Suprapubic skin (tissue), 4 donors: ENCODE data around the gene AGPS. TPM values are rescaled to one million over a fixed set of nuclear protein-coding genes. Genes with fewer than 3 reads are reported as not detected.

ENCODE experiments used
- DNase-seq, 2 donors: peaks; one replicate each; pipeline ENCODE4 v3.0.0-alpha.2; 2019; ENCODE audit warnings: low spot score in 2 of 2
- H3K27ac ChIP-seq: fragments of 200-600 bp; sonication (generic); one replicate; pipeline ENCODE4 v1.5.1; 2019
- H3K27me3 ChIP-seq: fragments of 200-600 bp; sonication (generic); one replicate; pipeline ENCODE4 v1.5.1; 2019
- H3K36me3 ChIP-seq: fragments of 200-600 bp; sonication (generic); one replicate; pipeline ENCODE4 v1.5.1; 2019
- H3K4me1 ChIP-seq: fragments of 200-600 bp; sonication (generic); one replicate; pipeline ENCODE4 v1.5.1; 2019
- H3K4me3 ChIP-seq: fragments of 200-600 bp; sonication (generic); one replicate; pipeline ENCODE4 v1.5.1; 2019; ENCODE audit warnings: mild to moderate bottlenecking
- H3K9me3 ChIP-seq: fragments of 200-600 bp; sonication (generic); one replicate; pipeline ENCODE4 v1.5.1; 2019
- EP300 ChIP-seq: sonication (generic); formaldehyde crosslinking; IDR thresholded peaks from one replicate; pipeline ENCODE4 v1.6.1; 2017; ENCODE audit warnings: antibody characterized with exemption
- POLR2A ChIP-seq, 2 donors: fragments of 450-650 bp; IDR thresholded peaks; one replicate each; pipeline ENCODE4 v1.6.1; 2017; ENCODE audit warnings: antibody characterized with exemption in 2 of 2, mild to moderate bottlenecking in 2 of 2, moderate library complexity in 2 of 2
- POLR2AphosphoS5 ChIP-seq, 3 donors: sonication (generic); formaldehyde crosslinking; IDR thresholded peaks; one replicate each; pipeline ENCODE4 v1.6.1; 2017; ENCODE audit warnings: antibody characterized with exemption in 3 of 3
- WGBS: methylation state at CpG from one replicate; pipeline ENCODE4 v1.1.5; 2018; 5-methylcytosine and 5-hydroxymethylcytosine counted together
- total RNA-seq, 4 donors: library from RNA; depleted of rRNA; stranded (reverse); fragments of >200 nt; gene quantifications; one replicate each; pipeline ENCODE4 v1.1.0, GENCODE V29; 2016
- TF ChIP-seq, protein P1 (sequence below), 2 donors: fragments of 200-600 bp in 1 of 2; fragments of 450-650 bp in 1 of 2; sonication (generic) in 1 of 2; IDR thresholded peaks; one replicate each; pipeline ENCODE4 v1.5.1; 2016 to 2019; ENCODE audit warnings: antibody characterized with exemption in 2 of 2, mild to moderate bottlenecking in 1 of 2, moderate library complexity in 1 of 2

Gene AGPS
- total RNA-seq, 4 donors from 2014 or later, result 10.9 to 19.4 (median 13.9) TPM

DNA sequence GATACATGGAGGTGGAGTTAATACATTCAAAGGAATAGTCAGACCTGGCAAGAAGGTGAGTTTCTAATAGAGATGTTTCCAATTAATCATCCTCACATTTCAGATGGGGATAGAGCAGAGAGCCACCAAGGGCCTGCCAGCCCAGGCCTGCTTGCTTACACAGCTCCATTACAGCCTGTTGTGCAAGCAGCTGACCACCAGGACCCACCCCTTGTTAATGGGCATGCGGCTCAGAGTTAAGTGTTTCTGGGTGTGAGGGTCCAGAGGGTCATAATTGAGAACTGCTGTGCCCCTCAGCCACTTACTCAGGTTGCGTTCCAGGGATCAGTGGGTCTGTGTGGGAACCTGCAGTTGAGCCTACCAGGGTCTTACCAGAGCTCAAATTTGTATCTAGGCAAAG, 199.8 kb downstream of the AGPS start:
- TF ChIP-seq EP300 (no peak), POLR2A (IDR thresholded peaks at IDR 0.05) (no peak), POLR2AphosphoS5 (IDR thresholded peaks at IDR 0.05) (no peak)
- TF ChIP-seq, protein P1, sequence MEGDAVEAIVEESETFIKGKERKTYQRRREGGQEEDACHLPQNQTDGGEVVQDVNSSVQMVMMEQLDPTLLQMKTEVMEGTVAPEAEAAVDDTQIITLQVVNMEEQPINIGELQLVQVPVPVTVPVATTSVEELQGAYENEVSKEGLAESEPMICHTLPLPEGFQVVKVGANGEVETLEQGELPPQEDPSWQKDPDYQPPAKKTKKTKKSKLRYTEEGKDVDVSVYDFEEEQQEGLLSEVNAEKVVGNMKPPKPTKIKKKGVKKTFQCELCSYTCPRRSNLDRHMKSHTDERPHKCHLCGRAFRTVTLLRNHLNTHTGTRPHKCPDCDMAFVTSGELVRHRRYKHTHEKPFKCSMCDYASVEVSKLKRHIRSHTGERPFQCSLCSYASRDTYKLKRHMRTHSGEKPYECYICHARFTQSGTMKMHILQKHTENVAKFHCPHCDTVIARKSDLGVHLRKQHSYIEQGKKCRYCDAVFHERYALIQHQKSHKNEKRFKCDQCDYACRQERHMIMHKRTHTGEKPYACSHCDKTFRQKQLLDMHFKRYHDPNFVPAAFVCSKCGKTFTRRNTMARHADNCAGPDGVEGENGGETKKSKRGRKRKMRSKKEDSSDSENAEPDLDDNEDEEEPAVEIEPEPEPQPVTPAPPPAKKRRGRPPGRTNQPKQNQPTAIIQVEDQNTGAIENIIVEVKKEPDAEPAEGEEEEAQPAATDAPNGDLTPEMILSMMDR (IDR thresholded peaks at IDR 0.05), result no peak
- H3K27ac ChIP-seq, result no peak overlapping the region
- DNase-seq, result no peak
- no peaks in the 10 kb centered on the region for H3K4me1 ChIP-seq
- no peaks in the 10 kb centered on the region for H3K9me3 ChIP-seq
- H3K4me3 ChIP-seq, result no peak overlapping the region
- no peaks in the 10 kb centered on the region for H3K36me3 ChIP-seq
- 92% methylated on average over 2 of the region's 2 CpGs for WGBS
- H3K27me3 ChIP-seq, result no peaks in the 10 kb centered on the region

DNA sequence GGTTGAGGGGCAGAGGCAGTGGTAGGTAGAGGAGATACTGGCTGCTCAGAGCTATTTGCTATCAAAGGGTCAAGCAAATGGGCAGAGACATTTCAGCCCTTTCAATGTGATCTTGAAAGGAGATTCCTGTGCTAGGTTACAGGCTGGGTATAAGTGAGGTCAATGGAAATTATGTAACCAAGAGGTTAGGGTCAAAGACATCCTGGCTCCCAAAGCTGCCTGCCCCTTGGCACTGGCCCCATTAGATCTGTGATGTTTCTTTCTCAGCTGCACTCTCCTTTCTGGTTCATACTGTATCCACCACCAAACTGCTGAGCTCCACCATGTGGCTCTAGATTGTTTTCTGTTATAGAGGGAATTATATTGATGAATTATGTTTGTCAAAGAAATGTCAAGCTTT, 200.4 kb downstream of the AGPS start:
- Histone ChIP-seq H3K27ac (no peak overlapping the region), H3K36me3 (no peaks in the 10 kb centered on the region), H3K27me3 (no peaks in the 10 kb centered on the region), H3K4me1 (peaks cover 3% of the 10 kb centered on the region), H3K9me3 (no peaks in the 10 kb centered on the region), H3K4me3 (no peak overlapping the region)
- TF ChIP-seq, protein P1 (IDR thresholded peaks at IDR 0.05), result no peak
- TF ChIP-seq POLR2AphosphoS5 (IDR thresholded peaks at IDR 0.05), result no peak
- TF ChIP-seq EP300, result no peak
- no peak for TF ChIP-seq POLR2A (IDR thresholded peaks at IDR 0.05)
- no peak for DNase-seq

DNA sequence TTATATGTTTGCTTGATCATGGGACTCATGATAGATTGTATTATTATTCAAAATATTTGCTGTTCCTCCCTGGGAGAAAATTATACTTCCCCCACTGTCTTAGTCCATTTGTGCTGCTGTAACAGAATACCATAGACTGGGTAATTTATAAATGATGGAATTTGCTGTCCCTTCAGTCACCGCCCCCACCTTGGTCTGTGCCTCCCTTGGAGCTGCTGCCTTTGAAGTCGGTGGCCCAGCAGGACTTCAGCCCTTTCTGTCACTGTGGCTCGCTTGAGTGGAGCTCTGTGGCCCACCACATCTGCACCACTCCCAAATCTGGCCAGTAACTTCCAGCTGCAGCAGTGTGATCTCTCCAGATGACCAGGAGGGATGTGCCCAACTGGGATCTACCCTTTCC, 200.8 kb downstream of the AGPS start:
- no peak for DNase-seq

More for the DNA sequence above, 200.8 kb downstream of the AGPS start:
- Histone ChIP-seq H3K36me3 (no peaks in the 10 kb centered on the region), H3K27me3 (no peaks in the 10 kb centered on the region), H3K4me3 (no peak overlapping the region), H3K4me1 (peaks cover 7% of the 10 kb centered on the region), H3K27ac (no peak overlapping the region), H3K9me3 (no peaks in the 10 kb centered on the region)
- TF ChIP-seq EP300, result no peak
- TF ChIP-seq, protein P1 (IDR thresholded peaks at IDR 0.05), result no peak
- no peak for TF ChIP-seq POLR2AphosphoS5 (IDR thresholded peaks at IDR 0.05)
- TF ChIP-seq POLR2A (IDR thresholded peaks at IDR 0.05), result no peak
- WGBS, result 97% methylated on average over 3 of the region's 3 CpGs

Other genes with a start within 250 kb of the AGPS start
- gene HNRNPA3, start 180.0 kb upstream of the AGPS start, total RNA-seq, result 10 to 100 TPM; 37.8 to 99.9 (median 43.8) TPM
- 100 to 1,000 TPM; 130 to 180 (median 160) TPM for gene NFE2L2, start 128.0 kb upstream of the AGPS start, total RNA-seq